K562 (cell line): ENCODE data around the gene CRYM. TPM values are rescaled to one million over a fixed set of nuclear protein-coding genes. Genes with fewer than 3 reads are reported as not detected.

Source experiments
- BCOR ChIP-seq: fragments of 450-650 bp; IDR thresholded peaks from 2 replicates; pipeline ENCODE4 v1.6.1; 2016
- DMBX1 ChIP-seq: fragments of 250-450 bp; sonication (Bioruptor Pico); IDR thresholded peaks from 2 replicates; pipeline ENCODE4 v1.8.0; 2022; ENCODE audit warnings: inconsistent platforms, mild to moderate bottlenecking, moderate library complexity, borderline replicate concordance
- FOSL1 ChIP-seq: fragments of 200-800 bp; sonication (Bioruptor generic); conservative IDR thresholded peaks from 2 replicates; pipeline ENCODE4 v1.6.1; 2016; ENCODE audit warnings: missing genetic modification characterization, missing compliant biosample characterization
- FOXK1 ChIP-seq: sonication (generic); formaldehyde crosslinking; IDR thresholded peaks from 2 replicates; pipeline ENCODE4 v1.8.0; 2022; ENCODE audit warnings: missing genetic modification reagents, mild to moderate bottlenecking, borderline replicate concordance
- HLTF ChIP-seq: fragments of 450-650 bp; IDR thresholded peaks from 2 replicates; pipeline ENCODE4 v1.6.1; 2016
- HOXB6 ChIP-seq: fragments of 250-450 bp; sonication (Bioruptor Pico); IDR thresholded peaks from 2 replicates; pipeline ENCODE4 v1.5.1; 2022; ENCODE audit warnings: mild to moderate bottlenecking, borderline replicate concordance
- JUND ChIP-seq, 2 experiments: IDR thresholded peaks; 2 replicates in 1 of 2; 3 replicates in 1 of 2; pipeline ENCODE4 v1.6.1; 2011; ENCODE audit warnings: borderline replicate concordance in 2 of 2, low read depth in 2 of 2, low read length in 2 of 2, improper control_type of control experiment in 1 of 2, missing biosample characterization in 1 of 2, missing genetic modification characterization in 1 of 2, missing genetic modification reagents in 1 of 2
- KLF1 ChIP-seq: fragments of 450-650 bp; IDR thresholded peaks from 2 replicates; pipeline ENCODE4 v1.6.1; 2016; ENCODE audit warnings: missing genetic modification characterization, missing compliant biosample characterization
- KLF16 ChIP-seq: IDR thresholded peaks from 2 replicates; pipeline ENCODE4 v1.6.1; 2016; ENCODE audit warnings: antibody characterized with exemption
- MTA1 ChIP-seq: fragments of 450-650 bp; IDR thresholded peaks from 2 replicates; pipeline ENCODE4 v1.6.1; 2017; ENCODE audit warnings: borderline replicate concordance
- NCOA4 ChIP-seq: fragments of 450-650 bp; IDR thresholded peaks from 2 replicates; pipeline ENCODE4 v1.6.1; 2018; ENCODE audit warnings: mild to moderate bottlenecking; ENCODE audit not compliant: partially characterized antibody
- NFIC ChIP-seq: fragments of 450-650 bp; IDR thresholded peaks from 2 replicates; pipeline ENCODE4 v1.6.1; 2017; ENCODE audit warnings: mild to moderate bottlenecking, inconsistent platforms
- POLR2AphosphoS5 ChIP-seq: IDR thresholded peaks from 2 replicates; pipeline ENCODE4 v1.6.1; 2011; ENCODE audit warnings: mild to moderate bottlenecking, low read depth, low read length, moderate library complexity; ENCODE audit not compliant: control insufficient read depth, insufficient read depth
- POLR2G ChIP-seq: fragments of 200-400 bp; formaldehyde crosslinking; IDR thresholded peaks from 2 replicates; pipeline ENCODE4 v1.6.1; 2017; ENCODE audit warnings: low read depth, mild to moderate bottlenecking, antibody characterized with exemption, low read length, moderate library complexity
- RBM15 ChIP-seq: fragments of 200-400 bp; formaldehyde crosslinking; IDR thresholded peaks from 2 replicates; pipeline ENCODE4 v1.6.1; 2018; ENCODE audit warnings: mild to moderate bottlenecking, low read length, moderate library complexity; ENCODE audit not compliant: insufficient read depth
- SAFB ChIP-seq: fragments of 200-400 bp; formaldehyde crosslinking; IDR thresholded peaks from 2 replicates; pipeline ENCODE4 v1.6.1; 2017; ENCODE audit warnings: low read depth, low read length, borderline replicate concordance
- SMAD1 ChIP-seq: fragments of 150-350 bp; IDR thresholded peaks from 2 replicates; pipeline ENCODE4 v1.6.1; 2014; ENCODE audit warnings: low read length, low read depth; ENCODE audit not compliant: partially characterized antibody
- SMARCE1 ChIP-seq: fragments of 450-650 bp; IDR thresholded peaks from 2 replicates; pipeline ENCODE4 v1.7.1; 2016; ENCODE audit warnings: mild to moderate bottlenecking
- SPI1 ChIP-seq: IDR thresholded peaks from 2 replicates; pipeline ENCODE4 v1.6.1; 2011; ENCODE audit warnings: low read depth, low read length, control low read depth, borderline replicate concordance
- SUPT5H ChIP-seq: fragments of 450-650 bp; IDR thresholded peaks from 2 replicates; pipeline ENCODE4 v1.6.1; 2016
- TAF1 ChIP-seq: IDR thresholded peaks from 2 replicates; pipeline ENCODE4 v1.6.1; 2011; ENCODE audit warnings: mild to moderate bottlenecking, low read length, moderate library complexity; ENCODE audit not compliant: insufficient read depth, control insufficient read depth, severe bottlenecking; ENCODE audit errors: extremely low read depth
- XRCC5 ChIP-seq: fragments of 200-400 bp; formaldehyde crosslinking; IDR thresholded peaks from 2 replicates; pipeline ENCODE4 v1.6.1; 2017; ENCODE audit warnings: low read depth, mild to moderate bottlenecking, low read length
- YY1 ChIP-seq, 3 experiments: IDR thresholded peaks; 2 replicates each; pipeline ENCODE4 v1.6.1; 2011; ENCODE audit warnings: low read length in 2 of 3, mild to moderate bottlenecking in 2 of 3, moderate library complexity in 2 of 3, borderline replicate concordance in 1 of 3, control low read depth in 1 of 3, low read depth in 1 of 3; ENCODE audit not compliant: insufficient read depth in 3 of 3, insufficient replicate concordance in 2 of 3, control insufficient read depth in 1 of 3, insufficient read length in 1 of 3; ENCODE audit errors: extremely low read depth in 1 of 3
- ZNF311 ChIP-seq: fragments of 250-450 bp; sonication (Bioruptor Pico); IDR thresholded peaks from 2 replicates; pipeline ENCODE4 v1.4.0; 2020; ENCODE audit warnings: mild to moderate bottlenecking, moderate library complexity
- ZNF316 ChIP-seq: fragments of 450-650 bp; IDR thresholded peaks from 2 replicates; pipeline ENCODE4 v1.6.1; 2016
- polyA plus RNA-seq, 8 experiments: library from polyadenylated mRNA; depleted of rRNA in 4 of 8; stranded (reverse) in 5 of 8; unstranded in 3 of 8; fragments of >200 nt; fragmentation: Nextera tagmentation in 2 of 8; fragmentation: Illumina TruSeq in 1 of 8; extraction: Ambion mirVana in 2 of 8; extraction: Trizol in 1 of 8; gene quantifications; 2 replicates each; pipeline versions ENCODE4 v1.2.1 to v1.2.3, GENCODE V29; 2011 to 2014; ENCODE audit warnings: inconsistent platforms in 1 of 8, missing spikeins in 1 of 8
- total RNA-seq, 7 experiments: library from RNA; depleted of rRNA in 6 of 7; stranded (reverse); fragments of >200 nt in 6 of 7; fragmentation: Illumina TruSeq in 2 of 7; extraction: Trizol in 2 of 7; gene quantifications; 2 replicates each; pipeline versions ENCODE4 v1.2.1 to v1.2.3, GENCODE V29; 2011 to 2021; ENCODE audit warnings: low replicate concordance in 1 of 7
- TF ChIP-seq, protein P1 (sequence below), 3 experiments: IDR thresholded peaks in 2 of 3; conservative IDR thresholded peaks in 1 of 3; 2 replicates each; pipeline ENCODE4 v1.5.1; 2011 to 2012; ENCODE audit warnings: low read length in 3 of 3, mild to moderate bottlenecking in 3 of 3, control low read depth in 2 of 3, improper control_type of control experiment in 1 of 3, inconsistent platforms in 1 of 3, low read depth in 1 of 3, mixed read lengths in 1 of 3, moderate library complexity in 1 of 3; ENCODE audit not compliant: insufficient read depth in 2 of 3

The CRYM gene
- total and polyA plus RNA-seq, 9 of the 15 experiments (the other 6 are each of a cell fraction or from before 2014, with no cell fraction given) = 0.08 to 0.98 (median 0.47) TPM

DNA sequence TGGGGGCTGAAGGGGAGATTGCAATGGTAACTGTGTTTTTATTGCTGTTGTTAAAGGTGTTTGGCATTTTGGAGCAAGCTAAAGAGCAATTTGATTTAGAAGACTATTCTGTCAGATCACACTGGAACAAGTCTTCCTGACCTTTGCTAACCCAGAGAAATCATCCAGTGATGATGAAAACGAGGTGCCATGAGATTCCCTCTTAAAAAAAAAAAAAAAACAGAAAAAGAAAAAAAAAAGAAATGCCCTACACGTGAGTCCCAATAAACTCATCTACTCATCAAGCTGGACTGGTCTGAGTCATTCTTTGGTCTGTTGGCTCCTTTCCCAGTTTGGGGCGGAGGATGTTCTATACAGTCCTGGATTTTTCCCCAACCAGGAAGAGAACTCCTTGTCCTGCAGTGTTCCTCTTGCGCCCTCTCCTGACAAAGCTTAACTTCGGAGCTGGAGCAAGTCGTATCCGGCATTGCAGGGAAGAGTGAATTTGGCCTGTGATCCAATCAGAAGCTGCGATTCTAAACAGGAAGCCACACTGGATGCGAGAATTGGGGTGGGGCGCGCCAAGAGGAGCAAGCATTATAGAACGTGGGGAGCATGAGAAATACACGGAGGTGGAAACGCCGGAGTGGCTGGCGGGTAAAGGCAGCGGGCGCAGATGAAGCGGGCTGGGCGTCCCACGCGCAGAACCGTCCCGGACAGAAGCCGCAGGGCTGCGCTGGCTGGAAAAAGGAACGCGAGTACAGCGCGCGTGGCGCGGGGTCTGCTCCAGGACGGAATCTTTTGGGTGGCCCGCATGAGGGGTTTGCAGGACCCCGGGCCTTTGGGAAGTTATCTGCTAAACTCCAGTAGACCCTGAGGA, 22.4 kb upstream of the CRYM start (continued):
- peak; percentile 58; the same call in 1 of the 2 replicates for TF ChIP-seq POLR2AphosphoS5
- no peak for TF ChIP-seq ZNF311
- TF ChIP-seq NCOA4 = no peak
- TF ChIP-seq SPI1 = peak; percentile 59; the same call in 1 of the 2 replicates
- TF ChIP-seq FOXK1 = no peak
- peak; percentile 67 for TF ChIP-seq ZNF316
- peak in 1 of 3 experiments; percentile 49 for TF ChIP-seq YY1 (IDR thresholded peaks at IDR 0.05; ENCODE audit: borderline replicate concordance in 1 of 3, control insufficient read depth in 1 of 3, extremely low read depth in 1 of 3, insufficient read depth in 3 of 3, insufficient read length in 1 of 3, insufficient replicate concordance in 2 of 3, low read depth in 1 of 3, low read length in 2 of 3)
- peak; percentile 65 for TF ChIP-seq POLR2G
- TF ChIP-seq, protein P1, sequence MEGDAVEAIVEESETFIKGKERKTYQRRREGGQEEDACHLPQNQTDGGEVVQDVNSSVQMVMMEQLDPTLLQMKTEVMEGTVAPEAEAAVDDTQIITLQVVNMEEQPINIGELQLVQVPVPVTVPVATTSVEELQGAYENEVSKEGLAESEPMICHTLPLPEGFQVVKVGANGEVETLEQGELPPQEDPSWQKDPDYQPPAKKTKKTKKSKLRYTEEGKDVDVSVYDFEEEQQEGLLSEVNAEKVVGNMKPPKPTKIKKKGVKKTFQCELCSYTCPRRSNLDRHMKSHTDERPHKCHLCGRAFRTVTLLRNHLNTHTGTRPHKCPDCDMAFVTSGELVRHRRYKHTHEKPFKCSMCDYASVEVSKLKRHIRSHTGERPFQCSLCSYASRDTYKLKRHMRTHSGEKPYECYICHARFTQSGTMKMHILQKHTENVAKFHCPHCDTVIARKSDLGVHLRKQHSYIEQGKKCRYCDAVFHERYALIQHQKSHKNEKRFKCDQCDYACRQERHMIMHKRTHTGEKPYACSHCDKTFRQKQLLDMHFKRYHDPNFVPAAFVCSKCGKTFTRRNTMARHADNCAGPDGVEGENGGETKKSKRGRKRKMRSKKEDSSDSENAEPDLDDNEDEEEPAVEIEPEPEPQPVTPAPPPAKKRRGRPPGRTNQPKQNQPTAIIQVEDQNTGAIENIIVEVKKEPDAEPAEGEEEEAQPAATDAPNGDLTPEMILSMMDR (IDR thresholded peaks at IDR 0.05 in 2 of 3, conservative IDR thresholded peaks at IDR 0.05 in 1 of 3; ENCODE audit: insufficient read depth in 2 of 3, low read depth in 1 of 3, low read length in 3 of 3) = peak; percentile 89 to 99 (median 95)
- TF ChIP-seq TAF1 = peak; percentile 41
- peak; percentile 98 for TF ChIP-seq FOSL1 (tag)
- peak; percentile 99 for TF ChIP-seq NFIC
- peak; percentile 46; the same call in 1 of the 2 replicates for TF ChIP-seq SUPT5H
- TF ChIP-seq KLF16 = peak; percentile 51; the same call in 1 of the 2 replicates
- peak; percentile 97 for TF ChIP-seq JUND (IDR thresholded peaks at IDR 0.05; ENCODE audit: borderline replicate concordance, low read depth, low read length)
- peak; percentile 98; the same call in 2 of the 3 replicates for TF ChIP-seq JUND (tag; IDR thresholded peaks at IDR 0.05; ENCODE audit: borderline replicate concordance, low read depth, low read length)
- TF ChIP-seq HLTF = peak; percentile 84
- TF ChIP-seq KLF1 (tag) = 0 out of 2 replicates have a peak, but pooled peaks have one; percentile 51
- peak; percentile 54 for TF ChIP-seq SMAD1
- TF ChIP-seq SMARCE1 = peak; percentile 92
- no peak for TF ChIP-seq DMBX1 (CRISPR knock-in tag)
- peak; percentile 76 for TF ChIP-seq BCOR
- TF ChIP-seq SAFB = peak; percentile 74
- TF ChIP-seq RBM15 = no peak
- peak; percentile 89; the same call in 1 of the 2 replicates for TF ChIP-seq XRCC5
- TF ChIP-seq HOXB6 (CRISPR knock-in tag) = no peak
- TF ChIP-seq MTA1 = peak; percentile 37; the same call in 1 of the 2 replicates
